Nephron (organoid): ENCODE results near the gene CSH2.
"Not testable (repeated sequence)": the region's sequence is repeated elsewhere in the genome, so short reads cannot be mapped to it uniquely, and the experiment has no call there.

Experiments used
- H3K27ac Mint-ChIP-seq, 3 experiments: 2 replicates each; pipeline ENCODE4 v1.8.0; 2020; ENCODE audit warnings: mixed read lengths in 3 of 3, mild to moderate bottlenecking in 2 of 3, moderate library complexity in 1 of 3
- H3K27me3 Mint-ChIP-seq: 2 replicates; pipeline ENCODE4 v1.8.0; 2021; ENCODE audit warnings: low read depth, mild to moderate bottlenecking, moderate library complexity, mixed read lengths
- H3K36me3 Mint-ChIP-seq: 2 replicates; pipeline ENCODE4 v1.8.0; 2020; ENCODE audit warnings: low read depth, mixed read lengths
- H3K4me1 Mint-ChIP-seq: 2 replicates; pipeline ENCODE4 v1.8.0; 2020; ENCODE audit warnings: mixed read lengths
- H3K4me3 Mint-ChIP-seq, 3 experiments: 2 replicates each; pipeline ENCODE4 v1.8.0; 2020; ENCODE audit warnings: mild to moderate bottlenecking in 3 of 3, mixed read lengths in 3 of 3, moderate library complexity in 2 of 3
- H3K9me3 Mint-ChIP-seq: 2 replicates; pipeline ENCODE4 v1.8.0; 2020; ENCODE audit warnings: mixed read lengths
- CTCF ChIP-seq, 3 experiments: fragments of 200-600 bp; sonication (generic); IDR thresholded peaks; one replicate each; pipeline ENCODE4 v1.5.0; 2021; ENCODE audit warnings: antibody characterized with exemption in 3 of 3; ENCODE audit not compliant: unreplicated experiment in 3 of 3

CSH2 gene

DNA sequence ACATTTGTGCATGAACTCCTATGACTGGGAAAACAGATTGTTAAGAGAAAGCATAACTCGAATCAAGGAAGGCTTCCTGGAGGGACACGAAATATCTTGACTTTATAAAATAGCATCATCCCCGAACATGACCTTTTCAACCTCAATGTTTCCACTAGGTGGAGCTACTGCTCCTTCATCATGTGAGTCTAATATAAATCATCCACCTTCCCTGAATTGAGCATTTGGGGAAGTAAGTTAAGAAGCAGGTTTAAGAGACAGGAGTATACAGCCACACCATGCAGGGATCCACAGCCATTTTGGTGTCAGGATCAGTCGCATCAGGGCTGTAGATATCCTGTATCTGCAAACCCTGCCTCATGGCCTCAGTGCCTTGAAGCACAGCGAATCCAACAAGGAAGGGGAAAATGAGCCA is 30.3 kb upstream of the CSH2 start:
- peak; percentile 30 to 52 (median 41) for TF ChIP-seq CTCF (IDR thresholded peaks at IDR 0.05; ENCODE audit: unreplicated experiment in 3 of 3)
- H3K9me3 Mint-ChIP-seq, H3K36me3 Mint-ChIP-seq, H3K4me1 Mint-ChIP-seq, H3K27ac Mint-ChIP-seq, H3K4me3 Mint-ChIP-seq: not testable (repeated sequence)
- peaks cover 19% of the 10 kb centered on the region for H3K27me3 Mint-ChIP-seq

- H3K4me3 Mint-ChIP-seq, H3K36me3 Mint-ChIP-seq, H3K9me3 Mint-ChIP-seq, H3K4me1 Mint-ChIP-seq, H3K27ac Mint-ChIP-seq: not testable (repeated sequence)
- peaks cover 12% of the 10 kb centered on the region for H3K27me3 Mint-ChIP-seq
These were observed 28.5 kb upstream of the CSH2 start for GRCh38 chr17:63901971-63902370.

DNA sequence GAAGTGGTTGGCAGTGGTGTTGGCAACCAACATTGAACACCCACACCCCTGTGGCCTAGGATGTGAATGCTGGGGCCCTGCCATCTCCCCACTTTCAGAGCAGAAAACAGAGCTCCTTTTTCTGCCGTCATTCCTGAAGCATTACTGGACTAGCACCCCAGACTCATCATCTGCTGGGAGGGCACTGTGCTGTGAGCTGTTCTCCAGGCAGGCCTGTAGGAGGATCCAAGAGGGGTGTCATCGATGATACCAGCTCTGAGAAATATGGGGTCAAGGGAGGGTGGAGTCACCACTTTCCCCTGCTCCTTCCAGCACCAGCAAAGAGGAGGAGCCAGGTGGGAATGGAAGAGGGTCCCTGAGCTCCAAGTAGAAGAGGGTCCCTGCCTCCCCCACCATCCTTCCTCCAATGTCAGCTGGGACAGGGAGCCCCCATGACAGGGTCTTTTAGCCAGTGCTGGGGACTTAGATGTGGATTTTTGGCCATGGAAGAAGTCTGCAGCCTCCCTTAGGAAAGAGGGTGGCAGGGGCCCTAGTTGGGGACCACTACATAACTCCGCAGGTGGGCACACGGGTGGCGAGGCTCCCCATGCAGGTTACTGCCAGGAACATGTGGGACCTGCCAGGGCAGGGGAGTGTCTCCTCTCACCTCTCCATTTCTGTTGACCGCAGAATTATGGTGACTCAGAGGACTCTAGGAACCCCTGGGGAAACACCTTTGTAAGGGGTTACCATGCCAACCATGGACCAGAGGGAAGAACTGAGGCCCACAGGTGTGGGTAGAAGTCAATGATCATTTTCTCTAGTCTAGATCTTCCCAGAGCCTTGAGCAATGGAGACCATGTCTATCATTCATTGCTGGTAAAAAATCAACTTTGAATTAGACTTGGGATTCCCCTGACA is 25.7 kb upstream of the CSH2 start:
- not testable (repeated sequence) for H3K27ac Mint-ChIP-seq, H3K36me3 Mint-ChIP-seq, H3K4me1 Mint-ChIP-seq, H3K9me3 Mint-ChIP-seq, H3K4me3 Mint-ChIP-seq, H3K27me3 Mint-ChIP-seq

GRCh38 chr17:63896524-63897354 is 23.3 kb upstream of the CSH2 start, which contains the start of gene CSH1:
TSS of gene CSH1 (minus strand) at chr17:63896574. CDS start at chr17:63896511, 63 bp downstream.
- not testable (repeated sequence) for H3K9me3 Mint-ChIP-seq, H3K4me1 Mint-ChIP-seq, H3K27me3 Mint-ChIP-seq, H3K4me3 Mint-ChIP-seq, H3K27ac Mint-ChIP-seq, H3K36me3 Mint-ChIP-seq

GRCh38 chr17:63894821-63895220 is 21.3 kb upstream of the CSH2 start:
- not testable (repeated sequence) for H3K9me3 Mint-ChIP-seq, H3K4me1 Mint-ChIP-seq, H3K36me3 Mint-ChIP-seq, H3K27me3 Mint-ChIP-seq, H3K27ac Mint-ChIP-seq, H3K4me3 Mint-ChIP-seq

- H3K27me3 Mint-ChIP-seq, H3K36me3 Mint-ChIP-seq, H3K9me3 Mint-ChIP-seq, H3K27ac Mint-ChIP-seq, H3K4me3 Mint-ChIP-seq, H3K4me1 Mint-ChIP-seq: not testable (repeated sequence)
These were observed 20.5 kb upstream of the CSH2 start for GRCh38 chr17:63894021-63894420.

DNA sequence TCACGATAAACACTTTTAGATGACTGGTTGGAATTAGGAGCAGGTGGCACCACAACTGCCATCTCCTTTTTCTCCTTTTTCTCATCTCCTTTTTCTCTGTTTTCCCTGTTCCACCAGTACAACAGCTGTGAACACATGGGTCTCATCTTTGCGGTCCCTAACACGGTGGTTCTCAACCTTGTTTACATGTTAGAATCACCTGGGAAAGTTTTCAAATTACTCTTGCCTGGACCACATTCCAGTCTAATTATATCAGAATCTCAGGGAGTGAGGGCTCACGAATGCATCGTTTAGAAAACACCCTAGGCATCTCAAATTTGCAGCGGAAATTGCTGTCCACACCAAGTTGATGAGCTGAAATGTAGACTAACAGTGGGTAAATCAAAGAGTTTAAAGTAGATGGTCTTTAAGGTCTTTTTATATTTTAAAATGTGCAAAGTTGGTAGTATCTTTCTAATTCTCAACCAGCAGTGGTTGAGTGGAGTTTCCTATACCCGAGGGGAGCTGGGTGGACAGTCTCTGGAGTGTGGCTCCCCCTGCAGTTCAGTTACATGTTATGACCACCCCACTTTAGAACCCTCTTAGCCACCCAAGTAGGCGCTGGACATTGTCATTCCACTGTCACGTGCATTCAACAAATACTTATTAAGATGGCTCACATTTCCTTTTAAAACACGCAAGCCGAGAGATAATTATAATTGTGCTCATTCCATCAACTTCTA is 19.0 kb upstream of the CSH2 start:
- not testable (repeated sequence) for H3K27me3 Mint-ChIP-seq, H3K36me3 Mint-ChIP-seq

More for the DNA sequence above, 19.0 kb upstream of the CSH2 start:
- not testable (repeated sequence) for H3K4me3 Mint-ChIP-seq, H3K9me3 Mint-ChIP-seq, H3K27ac Mint-ChIP-seq, H3K4me1 Mint-ChIP-seq
- peak in 2 of 3 experiments; percentile 7 to 14 for TF ChIP-seq CTCF (IDR thresholded peaks at IDR 0.05; ENCODE audit: unreplicated experiment in 3 of 3)
